Endothelial cell (in vitro differentiated cells): Measurements from ENCODE around the gene UFL1. TPM values are rescaled to one million over a fixed set of nuclear protein-coding genes. Genes with fewer than 3 reads are reported as not detected.

ENCODE experiments used
- DNase-seq: peaks from one replicate; pipeline ENCODE4 v3.0.0; 2021; ENCODE audit warnings: low spot score
- H3K27ac Mint-ChIP-seq: one replicate; pipeline ENCODE4 v1.8.0; 2021; ENCODE audit warnings: mixed read lengths, inconsistent platforms; ENCODE audit not compliant: unreplicated experiment
- H3K27me3 Mint-ChIP-seq: one replicate; pipeline ENCODE4 v1.8.0; 2021; ENCODE audit warnings: mild to moderate bottlenecking, moderate library complexity, mixed read lengths, inconsistent platforms; ENCODE audit not compliant: unreplicated experiment
- H3K36me3 Mint-ChIP-seq: one replicate; pipeline ENCODE4 v1.8.0; 2021; ENCODE audit warnings: mild to moderate bottlenecking, low read depth, mixed read lengths, inconsistent platforms; ENCODE audit not compliant: unreplicated experiment
- H3K4me1 Mint-ChIP-seq: one replicate; pipeline ENCODE4 v1.8.0; 2021; ENCODE audit warnings: mild to moderate bottlenecking, mixed read lengths, inconsistent platforms; ENCODE audit not compliant: unreplicated experiment
- H3K4me3 Mint-ChIP-seq: one replicate; pipeline ENCODE4 v1.8.0; 2021; ENCODE audit warnings: mild to moderate bottlenecking, mixed read lengths, inconsistent platforms; ENCODE audit not compliant: unreplicated experiment
- H3K9me3 Mint-ChIP-seq: one replicate; pipeline ENCODE4 v1.8.0; 2021; ENCODE audit warnings: mixed read lengths, inconsistent platforms; ENCODE audit not compliant: unreplicated experiment
- total RNA-seq: library from RNA; stranded (reverse); fragmentation: NEBNext Ultra II Directional; extraction: Animal tissue kit (Norgen Biotek cat#: 25700); gene quantifications from one replicate; pipeline ENCODE4 v1.2.1, GENCODE V29; 2021; ENCODE audit not compliant: unreplicated experiment
- TF ChIP-seq, protein P1 (sequence below): fragments of 200-600 bp; sonication (generic); IDR thresholded peaks from one replicate; pipeline ENCODE4 v1.5.0; 2021; ENCODE audit warnings: antibody characterized with exemption; ENCODE audit not compliant: unreplicated experiment

The UFL1 gene
- total RNA-seq, 1 donor from 2014 or later, result 14.4 TPM

DNA sequence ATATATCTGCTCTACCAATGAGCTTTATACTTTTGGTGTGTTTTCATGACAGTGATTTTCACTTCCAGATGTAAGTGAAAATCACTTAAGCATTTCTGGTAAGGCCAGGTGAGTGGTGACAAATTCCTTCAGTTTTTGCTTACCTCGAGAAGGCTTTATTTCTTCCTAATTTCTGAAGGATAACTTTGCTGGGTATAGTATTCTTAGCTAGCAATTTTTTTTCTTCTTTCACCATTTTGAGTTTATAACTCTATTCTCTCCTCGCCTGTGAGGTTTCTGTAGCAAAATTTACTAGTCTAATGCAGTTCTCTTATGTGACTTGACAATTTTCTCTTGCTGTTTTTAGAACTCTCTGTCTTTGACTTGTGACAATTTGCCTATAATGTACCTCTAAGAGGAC, 48.4 kb downstream of the UFL1 start:
- Mint-ChIP-seq H3K9me3 (no peaks in the 10 kb centered on the region), H3K27me3 (no peaks in the 10 kb centered on the region), H3K4me3 (no peak overlapping the region), H3K36me3 (no peaks in the 10 kb centered on the region), H3K27ac (no peak overlapping the region), H3K4me1 (no peaks in the 10 kb centered on the region)
- TF ChIP-seq, protein P1, sequence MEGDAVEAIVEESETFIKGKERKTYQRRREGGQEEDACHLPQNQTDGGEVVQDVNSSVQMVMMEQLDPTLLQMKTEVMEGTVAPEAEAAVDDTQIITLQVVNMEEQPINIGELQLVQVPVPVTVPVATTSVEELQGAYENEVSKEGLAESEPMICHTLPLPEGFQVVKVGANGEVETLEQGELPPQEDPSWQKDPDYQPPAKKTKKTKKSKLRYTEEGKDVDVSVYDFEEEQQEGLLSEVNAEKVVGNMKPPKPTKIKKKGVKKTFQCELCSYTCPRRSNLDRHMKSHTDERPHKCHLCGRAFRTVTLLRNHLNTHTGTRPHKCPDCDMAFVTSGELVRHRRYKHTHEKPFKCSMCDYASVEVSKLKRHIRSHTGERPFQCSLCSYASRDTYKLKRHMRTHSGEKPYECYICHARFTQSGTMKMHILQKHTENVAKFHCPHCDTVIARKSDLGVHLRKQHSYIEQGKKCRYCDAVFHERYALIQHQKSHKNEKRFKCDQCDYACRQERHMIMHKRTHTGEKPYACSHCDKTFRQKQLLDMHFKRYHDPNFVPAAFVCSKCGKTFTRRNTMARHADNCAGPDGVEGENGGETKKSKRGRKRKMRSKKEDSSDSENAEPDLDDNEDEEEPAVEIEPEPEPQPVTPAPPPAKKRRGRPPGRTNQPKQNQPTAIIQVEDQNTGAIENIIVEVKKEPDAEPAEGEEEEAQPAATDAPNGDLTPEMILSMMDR, result no peak
- no peak for DNase-seq

- Mint-ChIP-seq H3K4me3 (no peak overlapping the region), H3K4me1 (no peaks in the 10 kb centered on the region), H3K27me3 (no peaks in the 10 kb centered on the region), H3K9me3 (no peaks in the 10 kb centered on the region), H3K27ac (no peak overlapping the region), H3K36me3 (no peaks in the 10 kb centered on the region)
- DNase-seq, result no peak
- TF ChIP-seq, protein P1, result no peak
Observed at GRCh38 chr6:96571551-96571950, 49.9 kb downstream of the UFL1 start.

DNA sequence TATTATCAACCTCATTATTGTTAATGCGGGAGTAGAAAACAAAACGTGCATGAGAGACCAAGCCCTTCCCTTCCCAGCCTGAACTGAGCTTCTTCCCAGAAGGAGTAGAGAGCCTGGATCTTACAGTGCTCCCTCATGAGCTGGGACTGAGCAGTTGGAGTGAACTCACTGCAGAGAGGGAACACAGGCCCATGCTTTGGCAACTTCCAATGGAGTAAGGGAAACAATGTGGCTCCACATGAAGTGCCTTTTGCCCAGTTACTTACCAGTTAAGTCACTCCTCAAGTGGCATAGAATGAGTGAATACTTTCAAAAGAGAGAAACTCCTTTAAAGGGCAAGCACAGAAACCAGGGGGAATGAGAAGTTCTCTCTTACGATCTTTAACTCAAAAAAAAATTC, 53.8 kb downstream of the UFL1 start:
- TF ChIP-seq, protein P1, result no peak
- Mint-ChIP-seq H3K36me3 (no peaks in the 10 kb centered on the region), H3K9me3 (no peaks in the 10 kb centered on the region), H3K4me3 (no peak overlapping the region), H3K27ac (no peak overlapping the region), H3K4me1 (no peaks in the 10 kb centered on the region), H3K27me3 (no peaks in the 10 kb centered on the region)
- no peak for DNase-seq

GRCh38 chr6:96576221-96576620, 54.6 kb downstream of the UFL1 start:
- no peaks in the 10 kb centered on the region for H3K27me3 Mint-ChIP-seq
- no peak overlapping the region for H3K4me3 Mint-ChIP-seq
- no peak for DNase-seq
- H3K9me3 Mint-ChIP-seq, result no peaks in the 10 kb centered on the region
- H3K4me1 Mint-ChIP-seq, result no peaks in the 10 kb centered on the region
- TF ChIP-seq, protein P1, result no peak
- no peaks in the 10 kb centered on the region for H3K36me3 Mint-ChIP-seq
- H3K27ac Mint-ChIP-seq, result no peak overlapping the region

DNA sequence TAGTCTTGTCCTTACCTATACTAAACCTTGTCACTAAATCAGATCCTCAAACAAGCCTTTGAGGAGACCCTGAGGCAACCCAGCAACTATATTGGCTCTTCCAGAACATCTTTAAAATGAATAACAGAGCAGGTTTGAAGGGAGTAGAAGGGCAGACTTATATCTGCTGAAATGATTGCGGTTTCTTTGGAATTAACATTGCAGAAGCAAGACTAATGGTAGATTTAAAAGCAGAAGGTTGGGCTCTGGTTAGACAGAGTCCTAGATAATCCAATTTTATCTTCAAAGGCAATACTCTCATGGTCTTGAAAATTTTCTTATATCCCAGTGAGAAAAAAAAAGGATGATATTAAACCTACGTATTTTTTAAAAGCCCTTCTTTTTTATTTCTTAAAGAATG, 60.4 kb downstream of the UFL1 start:
- H3K36me3 Mint-ChIP-seq, result no peaks in the 10 kb centered on the region
- H3K4me1 Mint-ChIP-seq, result no peaks in the 10 kb centered on the region
- H3K27me3 Mint-ChIP-seq, result no peaks in the 10 kb centered on the region
- no peaks in the 10 kb centered on the region for H3K9me3 Mint-ChIP-seq
- no peak overlapping the region for H3K27ac Mint-ChIP-seq
- DNase-seq, result no peak
- H3K4me3 Mint-ChIP-seq, result no peak overlapping the region
- TF ChIP-seq, protein P1, result no peak
